B cell (primary cell): ENCODE data around the gene LIMK2. TPM values are rescaled to one million over a fixed set of nuclear protein-coding genes. Genes with fewer than 3 reads are reported as not detected.

ENCODE experiments used
- ATAC-seq: fragments of 200-7000 bp; cut with Tn5 transposase; one replicate; pipeline ENCODE4 v1.10.0; 2021; ENCODE audit warnings: low read depth, mild to moderate bottlenecking, moderate number of reproducible peaks, moderate library complexity
- CTCF ChIA-PET: fragments of 350-600 bp; sonication (Branson Sonifier 250); formaldehyde crosslinking; loops from one replicate; lab custom pipeline; 2021; ENCODE audit warnings: antibody characterized with exemption, inconsistent platforms; lab: Charles Lee
- POLR2A ChIA-PET: fragments of 350-600 bp; sonication (Branson Sonifier 250); formaldehyde crosslinking; loops from one replicate; lab custom pipeline; 2021; ENCODE audit warnings: antibody characterized with exemption; lab: Charles Lee
- DNase-seq: peaks from one replicate; pipeline ENCODE4 v3.0.0; 2013
- H2AFZ ChIP-seq: 2 replicates; pipeline ENCODE4 v1.6.1; 2012; ENCODE audit warnings: mild to moderate bottlenecking, low read depth, low read length; ENCODE audit not compliant: insufficient read depth, poor library complexity, severe bottlenecking
- H3K27ac ChIP-seq, 2 donors: 1 replicate in 1 of 2; 2 replicates in 1 of 2; pipeline ENCODE4 v1.5.1; 2012 to 2013; ENCODE audit warnings: low read length in 2 of 2, mild to moderate bottlenecking in 2 of 2, moderate library complexity in 1 of 2
- H3K27me3 ChIP-seq, 4 experiments: fragments of 200-600 bp in 1 of 4; sonication (generic) in 1 of 4; replicated peaks in 1 of 4; 1 replicate in 2 of 4; 2 replicates in 2 of 4; pipeline versions ENCODE4 v1.6.1 to v1.7.0; 2013 to 2016; ENCODE audit warnings: low read length in 3 of 4, mild to moderate bottlenecking in 2 of 4, mixed read lengths in 1 of 4, moderate library complexity in 1 of 4; ENCODE audit not compliant: insufficient read depth in 4 of 4, control insufficient read depth in 3 of 4; ENCODE audit errors: control extremely low read depth in 1 of 4
- H3K36me3 ChIP-seq, 2 experiments: replicated peaks in 1 of 2; 1 replicate in 1 of 2; 2 replicates in 1 of 2; pipeline versions ENCODE4 v1.6.1 to v1.7.1; 2013; ENCODE audit warnings: low read length in 1 of 2; ENCODE audit not compliant: insufficient read depth in 2 of 2, control insufficient read depth in 1 of 2; ENCODE audit errors: control extremely low read depth in 1 of 2, extremely low read depth in 1 of 2
- H3K4me1 ChIP-seq, 2 donors: fragments of 200-600 bp in 1 of 2; sonication (generic) in 1 of 2; 1 replicate in 1 of 2; 2 replicates in 1 of 2; pipeline versions ENCODE4 v1.5.1 to v1.6.1; 2013 to 2017; ENCODE audit warnings: low read length in 2 of 2; ENCODE audit not compliant: control insufficient read depth in 2 of 2, insufficient read depth in 2 of 2
- H3K4me2 ChIP-seq: replicated peaks from 2 replicates; pipeline ENCODE3; 2012; ENCODE audit warnings: mild to moderate bottlenecking, low read depth, low read length; ENCODE audit not compliant: poor library complexity, severe bottlenecking
- H3K4me3 ChIP-seq, 5 experiments: fragments of 200-600 bp in 1 of 5; sonication (generic) in 1 of 5; 1 replicate in 3 of 5; 2 replicates in 2 of 5; pipeline versions ENCODE4 v1.5.1 to v1.7.0; 2011 to 2016; ENCODE audit warnings: low read length in 4 of 5, mild to moderate bottlenecking in 4 of 5, low read depth in 2 of 5, control low read depth in 1 of 5, moderate library complexity in 1 of 5; ENCODE audit not compliant: insufficient read depth in 1 of 5; ENCODE audit errors: control extremely low read depth in 1 of 5, extremely low read depth in 1 of 5
- H3K79me2 ChIP-seq: fragments of 200-600 bp; sonication (generic); one replicate; pipeline ENCODE4 v1.6.0; 2016; ENCODE audit warnings: low read length; ENCODE audit not compliant: control insufficient read depth, insufficient read depth
- H3K9ac ChIP-seq: fragments of 200-600 bp; sonication (generic); 2 replicates; pipeline ENCODE4 v1.6.1; 2017; ENCODE audit warnings: mild to moderate bottlenecking, low read length, moderate library complexity
- H3K9me3 ChIP-seq, 3 donors: one replicate each; pipeline versions ENCODE4 v1.6.1 to v1.7.1; 2013; ENCODE audit warnings: low read length in 2 of 3; ENCODE audit not compliant: control insufficient read depth in 2 of 3, insufficient read depth in 1 of 3; ENCODE audit errors: control extremely low read depth in 1 of 3
- H4K20me1 ChIP-seq: 2 replicates; pipeline ENCODE4 v1.6.0; 2012; ENCODE audit warnings: mild to moderate bottlenecking, low read length; ENCODE audit not compliant: insufficient read depth, control insufficient read depth, poor library complexity, severe bottlenecking
- H3K27ac Mint-ChIP-seq: one replicate; pipeline ENCODE4 v1.8.0; 2021; ENCODE audit warnings: mixed read lengths
- H3K27me3 Mint-ChIP-seq: one replicate; pipeline ENCODE4 v1.8.0; 2021; ENCODE audit warnings: mixed read lengths
- H3K4me1 Mint-ChIP-seq: one replicate; pipeline ENCODE4 v1.8.0; 2021; ENCODE audit warnings: mixed read lengths
- H3K4me3 Mint-ChIP-seq: one replicate; pipeline ENCODE4 v1.8.0; 2021; ENCODE audit warnings: mixed read lengths
- H3K9me3 Mint-ChIP-seq: one replicate; pipeline ENCODE4 v1.8.0; 2022; ENCODE audit warnings: mixed read lengths; ENCODE audit not compliant: insufficient read depth
- EZH2 ChIP-seq: IDR thresholded peaks from 2 replicates; pipeline ENCODE4 v1.6.1; 2012; ENCODE audit warnings: borderline replicate concordance, low read depth, mild to moderate bottlenecking, moderate library complexity, low read length; ENCODE audit not compliant: insufficient read depth, poor library complexity, severe bottlenecking
- WGBS: methylation state at CpG from one replicate; pipeline ENCODE4 v1.1.5; 2013; ENCODE audit warnings: missing lambda C conversion rate; ENCODE audit not compliant: insufficient coverage; 5-methylcytosine and 5-hydroxymethylcytosine counted together
- intact Hi-C: fragments of 100-400 bp; cut with micrococcal nuclease; formaldehyde crosslinking; loops from one replicate; pipeline ENCODE4 v1.10.0; 2022
- polyA plus RNA-seq: library from polyadenylated mRNA; depleted of rRNA; stranded (reverse); fragments of >200 nt; gene quantifications from 2 replicates; pipeline ENCODE4 v1.2.3, GENCODE V29; 2012
- total RNA-seq, 2 donors: library from RNA; stranded (reverse); fragments of 120-200 nt in 1 of 2; gene quantifications; 1 replicate in 1 of 2; 2 replicates in 1 of 2; pipeline versions ENCODE4 v1.2.3 to v1.2.4, GENCODE V29; 2013 to 2022
- TF ChIP-seq, protein P1 (sequence below): fragments of 200-600 bp; IDR thresholded peaks from one replicate; pipeline ENCODE4 v1.8.0; 2022; ENCODE audit warnings: antibody characterized with exemption, mild to moderate bottlenecking

Gene LIMK2
- total and polyA plus RNA-seq, 2 donors (not counting 1 experiment from before 2014, with no cell fraction given): 6.8 to 20.2 TPM

DNA sequence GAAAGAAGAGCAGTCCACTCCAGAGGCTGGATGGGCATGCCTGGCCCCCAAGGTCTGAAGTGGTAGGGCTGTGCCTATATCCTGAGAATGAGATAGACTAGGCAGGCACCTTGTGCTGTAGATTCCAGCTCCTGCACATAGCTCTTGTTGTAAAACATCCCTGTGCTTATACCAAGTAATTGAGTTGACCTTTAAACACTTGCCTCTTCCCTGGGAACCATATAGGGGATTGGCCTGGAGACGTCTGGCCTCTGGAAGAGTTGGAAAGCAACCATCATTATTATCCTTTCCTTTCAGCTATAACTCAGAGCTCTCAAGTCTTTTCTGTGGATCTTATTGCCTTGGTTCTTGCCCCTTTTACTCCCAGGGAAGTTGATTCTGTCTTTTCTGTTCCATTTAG lies 15.1 kb downstream of the LIMK2 start:
- Mint-ChIP-seq H3K27me3 (no peaks in the 10 kb centered on the region), H3K4me1 (peaks cover 34% of the 10 kb centered on the region), H3K27ac (peak overlapping the region; percentile 47), H3K9me3 (no peaks in the 10 kb centered on the region), H3K4me3 (no peak overlapping the region)
- no peak overlapping the region for H3K4me3 ChIP-seq
- no peak overlapping the region for H2AFZ ChIP-seq
- no peak overlapping the region for H3K4me2 ChIP-seq
- 100% methylated on average over 1 of the region's 1 CpG for WGBS
- TF ChIP-seq EZH2: no peak
- TF ChIP-seq, protein P1, sequence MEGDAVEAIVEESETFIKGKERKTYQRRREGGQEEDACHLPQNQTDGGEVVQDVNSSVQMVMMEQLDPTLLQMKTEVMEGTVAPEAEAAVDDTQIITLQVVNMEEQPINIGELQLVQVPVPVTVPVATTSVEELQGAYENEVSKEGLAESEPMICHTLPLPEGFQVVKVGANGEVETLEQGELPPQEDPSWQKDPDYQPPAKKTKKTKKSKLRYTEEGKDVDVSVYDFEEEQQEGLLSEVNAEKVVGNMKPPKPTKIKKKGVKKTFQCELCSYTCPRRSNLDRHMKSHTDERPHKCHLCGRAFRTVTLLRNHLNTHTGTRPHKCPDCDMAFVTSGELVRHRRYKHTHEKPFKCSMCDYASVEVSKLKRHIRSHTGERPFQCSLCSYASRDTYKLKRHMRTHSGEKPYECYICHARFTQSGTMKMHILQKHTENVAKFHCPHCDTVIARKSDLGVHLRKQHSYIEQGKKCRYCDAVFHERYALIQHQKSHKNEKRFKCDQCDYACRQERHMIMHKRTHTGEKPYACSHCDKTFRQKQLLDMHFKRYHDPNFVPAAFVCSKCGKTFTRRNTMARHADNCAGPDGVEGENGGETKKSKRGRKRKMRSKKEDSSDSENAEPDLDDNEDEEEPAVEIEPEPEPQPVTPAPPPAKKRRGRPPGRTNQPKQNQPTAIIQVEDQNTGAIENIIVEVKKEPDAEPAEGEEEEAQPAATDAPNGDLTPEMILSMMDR: no peak
- no peaks in the 10 kb centered on the region for H3K9me3 ChIP-seq
- H3K9ac ChIP-seq: no peak overlapping the region
- ChIA-PET POLR2A (no interaction called here), CTCF (interaction anchor here (0.6 to 9.4 kb wide), 6 partner anchors 9 to 120 kb away, joined by 3 to 56 read pairs (median 5); partner anchors contain the start of genes LIMK2 and SELENOM)
- no peaks in the 10 kb centered on the region for H4K20me1 ChIP-seq
- ATAC-seq (no peak), DNase-seq (no peak)
- peaks cover 31% of the 10 kb centered on the region for H3K79me2 ChIP-seq
- peaks cover 17 to 28% of the 10 kb centered on the region in 2 donors for H3K4me1 ChIP-seq
- peaks cover 0 to 7% of the 10 kb centered on the region in 2 experiments for H3K36me3 ChIP-seq
- no peaks in the 10 kb centered on the region for H3K27me3 ChIP-seq
- H3K27ac ChIP-seq: no peak overlapping the region
- intact Hi-C loops: no loop called here

DNA sequence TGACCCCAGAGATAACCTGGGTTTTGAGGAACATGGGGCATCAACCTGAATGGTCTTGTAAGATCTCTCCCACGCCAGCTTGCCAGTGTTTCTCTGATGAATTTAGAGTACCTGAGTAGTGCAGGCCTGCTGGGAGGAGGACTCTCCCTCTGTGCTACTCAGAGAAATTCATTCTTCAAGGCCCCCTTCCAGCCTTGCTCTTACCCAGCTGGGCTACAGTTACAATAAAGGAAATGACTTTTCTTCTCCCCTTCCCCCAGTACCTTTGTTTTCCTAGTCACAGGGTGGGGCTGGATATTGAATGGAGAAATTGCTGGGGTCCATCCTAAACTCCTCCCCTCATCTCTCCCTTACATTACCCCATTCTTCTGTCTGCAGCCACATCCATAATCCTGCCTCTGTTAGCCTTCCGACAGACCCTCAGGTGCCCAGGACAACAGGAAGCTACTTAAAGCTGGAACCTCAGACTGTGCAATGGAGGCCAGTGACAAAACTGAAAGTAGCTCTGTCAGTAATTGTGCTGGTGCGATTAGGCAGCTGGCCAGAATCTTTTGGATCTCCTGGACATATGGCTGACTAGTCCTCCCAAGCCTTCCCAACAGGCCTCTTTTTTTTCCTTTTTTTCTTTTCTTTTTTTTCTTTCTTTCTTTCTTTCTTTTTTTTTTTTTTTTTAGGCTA lies 17.4 kb downstream of the LIMK2 start:
- ChIA-PET POLR2A (interaction anchor here (0.6 to 0.7 kb wide), 3 partner anchors 11 to 543 kb away, joined by 3 read pairs; no protein-coding TSS in a partner anchor), CTCF (interaction anchor here (0.7 to 9.4 kb wide), 8 partner anchors 10 to 595 kb away, joined by 3 to 56 read pairs (median 5); partner anchors contain the start of gene LIMK2)
- Mint-ChIP-seq H3K27me3 (no peaks in the 10 kb centered on the region), H3K9me3 (no peaks in the 10 kb centered on the region), H3K4me3 (no peak overlapping the region), H3K4me1 (peaks cover 25% of the 10 kb centered on the region), H3K27ac (peak overlapping the region; percentile 7)
- peaks cover 0 to 7% of the 10 kb centered on the region in 2 experiments for H3K36me3 ChIP-seq
- DNase-seq (no peak), ATAC-seq (no peak)
- H3K9ac ChIP-seq: no peak overlapping the region
- H3K27ac ChIP-seq: peak overlapping the region in 1 of 2 donors; percentile 21
- H2AFZ ChIP-seq: peak overlapping the region; percentile 26
- H4K20me1 ChIP-seq: no peaks in the 10 kb centered on the region
- H3K4me2 ChIP-seq: peak overlapping the region; percentile 13
- intact Hi-C loops: no loop called here
- H3K4me3 ChIP-seq: no peak overlapping the region
- no peaks in the 10 kb centered on the region for H3K27me3 ChIP-seq
- no peak for TF ChIP-seq EZH2
- TF ChIP-seq, protein P1: no peak
- 0% methylated on average over 1 of the region's 3 CpGs for WGBS
- H3K9me3 ChIP-seq: no peaks in the 10 kb centered on the region
- H3K79me2 ChIP-seq: peaks cover 31% of the 10 kb centered on the region
- H3K4me1 ChIP-seq: peaks cover 14 to 19% of the 10 kb centered on the region in 2 donors
